K562 (cell line): ENCODE measurements around the gene ZMYND19. TPM values are rescaled to one million over a fixed set of nuclear protein-coding genes. Genes with fewer than 3 reads are reported as not detected.

Experiments
- E2F5 ChIP-seq: sonication (generic); formaldehyde crosslinking; IDR thresholded peaks from 2 replicates; pipeline ENCODE4 v1.8.0; 2022; ENCODE audit warnings: mild to moderate bottlenecking, missing genetic modification reagents
- EHMT2 ChIP-seq: fragments of 450-650 bp; IDR thresholded peaks from 2 replicates; pipeline ENCODE4 v1.6.1; 2018; ENCODE audit warnings: antibody characterized with exemption
- MECOM ChIP-seq: fragments of 250-450 bp; sonication (Bioruptor Pico); IDR thresholded peaks from 2 replicates; pipeline ENCODE4 v1.8.0; 2022; ENCODE audit warnings: inconsistent platforms
- MEF2A ChIP-seq: IDR thresholded peaks from 2 replicates; pipeline ENCODE4 v1.6.1; 2011; ENCODE audit warnings: low read depth, mild to moderate bottlenecking, low read length, moderate library complexity; ENCODE audit not compliant: control insufficient read depth
- NR2F6 ChIP-seq: fragments of 450-650 bp; formaldehyde crosslinking; IDR thresholded peaks from 2 replicates; pipeline ENCODE4 v1.4.0; 2020; ENCODE audit warnings: mild to moderate bottlenecking
- RAD21 ChIP-seq, 2 experiments: fragments of 250-450 bp in 1 of 2; fragments of 450-650 bp in 1 of 2; sonication (Bioruptor Pico) in 1 of 2; formaldehyde crosslinking in 1 of 2; IDR thresholded peaks in 1 of 2; conservative IDR thresholded peaks in 1 of 2; 2 replicates each; pipeline versions ENCODE4 v1.4.0 to v1.8.0; 2020 to 2022; ENCODE audit warnings: mild to moderate bottlenecking in 2 of 2, moderate library complexity in 1 of 2
- RBFOX2 ChIP-seq: fragments of 200-400 bp; formaldehyde crosslinking; IDR thresholded peaks from 2 replicates; pipeline ENCODE4 v1.6.1; 2017; ENCODE audit warnings: low read depth, mild to moderate bottlenecking, low read length, moderate library complexity
- SMARCA4 ChIP-seq: fragments of 450-650 bp; IDR thresholded peaks from 2 replicates; pipeline ENCODE4 v1.6.1; 2016
- ZBTB33 ChIP-seq: sonication (generic); formaldehyde crosslinking; IDR thresholded peaks from 2 replicates; pipeline ENCODE4 v1.8.1; 2023; ENCODE audit warnings: mild to moderate bottlenecking, missing genetic modification reagents
- ZBTB5 ChIP-seq: fragments of 450-650 bp; IDR thresholded peaks from 2 replicates; pipeline ENCODE4 v1.6.1; 2017; ENCODE audit warnings: antibody characterized with exemption
- ZBTB7A ChIP-seq: IDR thresholded peaks from 2 replicates; pipeline ENCODE4 v1.6.1; 2011; ENCODE audit warnings: low read depth, mild to moderate bottlenecking, low read length, moderate library complexity, borderline replicate concordance; ENCODE audit not compliant: control insufficient read depth
- ZFP91 ChIP-seq: sonication (generic); formaldehyde crosslinking; IDR thresholded peaks from 2 replicates; pipeline ENCODE4 v1.8.0; 2022; ENCODE audit warnings: mild to moderate bottlenecking, missing genetic modification reagents
- ZNF408 ChIP-seq: fragments of 250-450 bp; sonication (Bioruptor Pico); IDR thresholded peaks from 2 replicates; pipeline ENCODE4 v1.4.0; 2020; ENCODE audit warnings: low read depth, mild to moderate bottlenecking, moderate library complexity
- polyA plus RNA-seq, 8 experiments: library from polyadenylated mRNA; depleted of rRNA in 4 of 8; stranded (reverse) in 5 of 8; unstranded in 3 of 8; fragments of >200 nt; fragmentation: Nextera tagmentation in 2 of 8; fragmentation: Illumina TruSeq in 1 of 8; extraction: Ambion mirVana in 2 of 8; extraction: Trizol in 1 of 8; gene quantifications; 2 replicates each; pipeline versions ENCODE4 v1.2.1 to v1.2.3, GENCODE V29; 2011 to 2014; ENCODE audit warnings: inconsistent platforms in 1 of 8, missing spikeins in 1 of 8
- total RNA-seq, 7 experiments: library from RNA; depleted of rRNA in 6 of 7; stranded (reverse); fragments of >200 nt in 6 of 7; fragmentation: Illumina TruSeq in 2 of 7; extraction: Trizol in 2 of 7; gene quantifications; 2 replicates each; pipeline versions ENCODE4 v1.2.1 to v1.2.3, GENCODE V29; 2011 to 2021; ENCODE audit warnings: low replicate concordance in 1 of 7

ZMYND19 gene
- total and polyA plus RNA-seq, 9 of the 15 experiments (the other 6 are each of a cell fraction or from before 2014, with no cell fraction given) = 1.0 to 86.7 (median 44.0) TPM

DNA sequence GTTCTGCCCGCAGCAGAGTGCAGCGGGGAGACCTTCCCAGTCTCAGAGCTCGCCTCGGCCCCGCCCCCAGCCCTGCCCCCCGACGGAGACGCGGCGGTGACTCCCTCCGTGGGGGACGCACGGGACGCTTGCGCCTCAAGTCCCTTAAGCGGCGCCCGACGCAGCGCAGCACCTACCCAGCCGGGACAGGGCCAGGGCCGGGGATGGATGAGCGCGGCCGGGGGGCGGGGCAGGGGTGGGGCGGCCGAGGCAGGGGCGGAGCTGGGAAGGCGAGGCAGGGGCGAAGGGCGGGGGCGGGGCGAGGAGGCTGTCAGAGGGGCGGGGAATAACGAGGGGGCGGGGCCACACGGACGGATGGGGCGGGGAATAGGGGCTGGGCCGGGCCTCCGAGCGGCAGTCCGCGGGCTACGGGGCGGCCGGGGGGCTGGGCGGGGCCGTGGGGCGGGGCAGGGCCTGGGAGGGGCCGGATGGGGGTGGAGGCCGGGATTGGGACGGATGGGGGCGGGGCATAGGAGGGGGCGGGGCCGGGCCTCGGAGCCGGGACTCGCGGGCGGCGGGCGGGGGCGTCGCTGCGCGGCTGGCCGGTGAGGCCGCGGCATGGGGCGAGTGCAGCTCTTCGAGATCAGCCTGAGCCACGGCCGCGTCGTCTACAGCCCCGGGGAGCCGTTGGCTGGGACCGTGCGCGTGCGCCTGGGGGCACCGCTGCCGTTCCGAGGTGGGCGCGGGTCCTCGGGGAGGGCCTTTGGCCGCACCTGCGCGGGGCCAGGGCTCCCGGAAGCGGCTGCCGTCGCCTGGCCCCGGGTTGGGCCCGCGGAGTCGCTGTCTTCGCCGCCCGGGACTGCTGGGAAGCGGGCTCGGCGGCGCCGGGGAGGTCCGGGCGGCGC lies 15.1 kb upstream of the ZMYND19 start, which contains the start of gene ARRDC1 (continued):
- TF ChIP-seq ZFP91 (CRISPR knock-in tag) (no peak), ZBTB33 (CRISPR knock-in tag) (no peak), MEF2A (no peak), EHMT2 (no peak), RAD21 (CRISPR knock-in tag; conservative IDR thresholded peaks at IDR 0.05 in 1 of 2, IDR thresholded peaks at IDR 0.05 in 1 of 2) (no peak), ZBTB7A (peak; percentile 78; the same call in 1 of the 2 replicates), ZNF408 (CRISPR knock-in tag) (no peak), NR2F6 (CRISPR knock-in tag) (no peak), RBFOX2 (peak; percentile 77), SMARCA4 (no peak), E2F5 (CRISPR knock-in tag) (no peak), MECOM (CRISPR knock-in tag) (no peak), ZBTB5 (no peak)
